Stimulated activated CD4-positive, alpha-beta T cell treated with anti-CD3 and anti-CD28 coated beads, Interleukin-1b, Interleukin-23, amount 100 ng/mL, for 4 hours (primary cell): ENCODE measurements around the gene BAHCC1.

Source experiments
- DNase-seq, 2 donors: peaks; one replicate each; pipeline ENCODE4 v3.0.0-alpha.2; 2020; ENCODE audit warnings: low read depth in 2 of 2

Gene BAHCC1

GRCh38 chr17:81461607-81462500 lies 66.6 kb downstream of the BAHCC1 start:
- DNase-seq: no peak

- DNase-seq: no peak
Measured at GRCh38 chr17:81462506-81463125, 67.4 kb downstream of the BAHCC1 start.

GRCh38 chr17:81463506-81463905 lies 68.2 kb downstream of the BAHCC1 start:
- no peak for DNase-seq

- no peak for DNase-seq
Measured at GRCh38 chr17:81464586-81464985, 69.3 kb downstream of the BAHCC1 start.

GRCh38 chr17:81465910-81466309 lies 70.7 kb downstream of the BAHCC1 start:
- no peak for DNase-seq

GRCh38 chr17:81466564-81467472 lies 71.6 kb downstream of the BAHCC1 start:
- DNase-seq: no peak

- DNase-seq: no peak
Measured at GRCh38 chr17:81468111-81468769, 73.0 kb downstream of the BAHCC1 start.

GRCh38 chr17:81468770-81469121 lies 73.5 kb downstream of the BAHCC1 start:
- no peak for DNase-seq

GRCh38 chr17:81469266-81469665 lies 74.0 kb downstream of the BAHCC1 start:
- DNase-seq: no peak

GRCh38 chr17:81470270-81470943 lies 75.2 kb downstream of the BAHCC1 start:
- no peak for DNase-seq

GRCh38 chr17:81470944-81471817 lies 75.9 kb downstream of the BAHCC1 start:
- DNase-seq: no peak

- no peak for DNase-seq
Measured at GRCh38 chr17:81471818-81472456, 76.7 kb downstream of the BAHCC1 start.

- no peak for DNase-seq
Measured at GRCh38 chr17:81473019-81473418, 77.8 kb downstream of the BAHCC1 start.

GRCh38 chr17:81474958-81475357 lies 79.7 kb downstream of the BAHCC1 start:
- no peak for DNase-seq

- no peak for DNase-seq
Measured at GRCh38 chr17:81476097-81476496, 80.8 kb downstream of the BAHCC1 start.

- DNase-seq: no peak
Measured at GRCh38 chr17:81476635-81477034, 81.4 kb downstream of the BAHCC1 start.

- no peak for DNase-seq
Measured at GRCh38 chr17:81477173-81477572, 81.9 kb downstream of the BAHCC1 start.

- no peak for DNase-seq
Measured at GRCh38 chr17:81478119-81478518, 82.9 kb downstream of the BAHCC1 start.

GRCh38 chr17:81479175-81480071 lies 84.2 kb downstream of the BAHCC1 start:
- no peak for DNase-seq
